ENCODE data around the gene PARVB.

DNA sequence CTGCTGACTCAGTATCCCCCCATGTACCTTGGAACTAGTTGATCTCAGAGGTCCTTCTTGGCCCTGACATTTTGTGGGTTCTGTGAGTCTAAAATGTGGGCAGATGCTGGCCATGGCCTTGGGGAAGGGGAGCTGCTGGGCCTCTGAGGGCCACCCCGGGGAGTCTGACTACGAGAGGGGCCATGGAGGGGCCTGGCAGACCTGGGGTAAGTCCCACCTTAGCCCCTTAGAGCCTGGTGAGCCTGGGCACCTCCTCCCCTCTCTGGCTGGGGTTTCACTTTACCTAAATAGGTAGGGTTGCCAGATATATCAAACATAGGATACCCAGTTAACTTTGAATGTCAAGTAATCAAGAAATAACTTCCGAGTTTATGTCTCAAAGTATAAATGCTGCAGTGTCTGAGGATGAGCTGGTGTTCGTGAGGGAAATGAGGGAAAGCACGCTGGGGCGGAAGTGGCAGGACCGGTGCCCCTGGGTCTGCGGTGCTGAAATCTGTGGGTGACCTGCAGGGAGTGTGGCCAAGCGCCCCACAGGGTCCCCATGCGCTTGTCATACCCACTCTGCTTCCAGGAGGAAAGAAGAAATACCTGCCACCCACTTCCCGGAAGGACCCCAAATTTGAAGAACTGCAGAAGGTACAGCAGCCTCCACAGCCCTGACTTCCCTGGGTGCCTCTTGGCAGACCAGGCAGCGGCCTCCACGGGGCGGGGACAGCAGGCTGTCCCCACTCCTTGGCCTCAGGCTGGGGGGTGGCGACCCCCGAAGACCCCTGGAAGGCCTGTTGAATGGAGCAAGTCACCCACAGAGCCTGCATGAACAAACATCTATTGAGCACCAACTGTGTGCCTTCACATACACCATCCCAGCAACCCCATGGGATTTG lies 161.4 kb downstream of the PARVB start:
- no peak for TF ChIP-seq POLR2A (IDR thresholded peaks at IDR 0.05)
- TF ChIP-seq, protein P1, sequence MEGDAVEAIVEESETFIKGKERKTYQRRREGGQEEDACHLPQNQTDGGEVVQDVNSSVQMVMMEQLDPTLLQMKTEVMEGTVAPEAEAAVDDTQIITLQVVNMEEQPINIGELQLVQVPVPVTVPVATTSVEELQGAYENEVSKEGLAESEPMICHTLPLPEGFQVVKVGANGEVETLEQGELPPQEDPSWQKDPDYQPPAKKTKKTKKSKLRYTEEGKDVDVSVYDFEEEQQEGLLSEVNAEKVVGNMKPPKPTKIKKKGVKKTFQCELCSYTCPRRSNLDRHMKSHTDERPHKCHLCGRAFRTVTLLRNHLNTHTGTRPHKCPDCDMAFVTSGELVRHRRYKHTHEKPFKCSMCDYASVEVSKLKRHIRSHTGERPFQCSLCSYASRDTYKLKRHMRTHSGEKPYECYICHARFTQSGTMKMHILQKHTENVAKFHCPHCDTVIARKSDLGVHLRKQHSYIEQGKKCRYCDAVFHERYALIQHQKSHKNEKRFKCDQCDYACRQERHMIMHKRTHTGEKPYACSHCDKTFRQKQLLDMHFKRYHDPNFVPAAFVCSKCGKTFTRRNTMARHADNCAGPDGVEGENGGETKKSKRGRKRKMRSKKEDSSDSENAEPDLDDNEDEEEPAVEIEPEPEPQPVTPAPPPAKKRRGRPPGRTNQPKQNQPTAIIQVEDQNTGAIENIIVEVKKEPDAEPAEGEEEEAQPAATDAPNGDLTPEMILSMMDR (IDR thresholded peaks at IDR 0.05): no peak

Data from esophagus squamous epithelium (tissue), 4 donors.